H9 (cell line): Measurements from ENCODE around the gene OLIG1. TPM values are rescaled to one million over a fixed set of nuclear protein-coding genes. Genes with fewer than 3 reads are reported as not detected.

Experiments used
- DNase-seq: peaks from one replicate; pipeline ENCODE4 v3.0.0-alpha.2; 2017
- H2AFZ ChIP-seq: one replicate; pipeline ENCODE4 v1.6.1; 2013; ENCODE audit warnings: mild to moderate bottlenecking, low read length, control low read depth, moderate library complexity
- H2AK5ac ChIP-seq: 2 replicates; pipeline ENCODE4 v1.6.1; 2013; ENCODE audit warnings: low read length, control low read depth, mixed read lengths; ENCODE audit not compliant: insufficient read length
- H2BK120ac ChIP-seq: one replicate; pipeline ENCODE4 v1.6.1; 2013; ENCODE audit warnings: low read depth, mild to moderate bottlenecking, low read length, control low read depth, inconsistent platforms; ENCODE audit not compliant: poor library complexity, severe bottlenecking
- H2BK12ac ChIP-seq: 2 replicates; pipeline ENCODE4 v1.6.1; 2013; ENCODE audit warnings: low read length, control low read depth, mixed read lengths, low read depth; ENCODE audit not compliant: insufficient read length
- H2BK15ac ChIP-seq: 2 replicates; pipeline ENCODE4 v1.6.1; 2013; ENCODE audit warnings: low read depth, low read length, control low read depth
- H2BK20ac ChIP-seq: one replicate; pipeline ENCODE4 v1.6.1; 2013; ENCODE audit warnings: low read depth, mild to moderate bottlenecking, low read length, control low read depth, inconsistent platforms; ENCODE audit not compliant: poor library complexity, severe bottlenecking
- H2BK5ac ChIP-seq: 2 replicates; pipeline ENCODE4 v1.6.1; 2013; ENCODE audit warnings: low read length, control low read depth, mixed read lengths; ENCODE audit not compliant: insufficient read length
- H3K14ac ChIP-seq: 2 replicates; pipeline ENCODE4 v1.6.1; 2013; ENCODE audit warnings: low read length, control low read depth; ENCODE audit not compliant: insufficient read depth
- H3K18ac ChIP-seq: 2 replicates; pipeline ENCODE4 v1.6.1; 2013; ENCODE audit warnings: low read depth, mild to moderate bottlenecking, mixed read lengths, low read length, control low read depth; ENCODE audit not compliant: insufficient read length
- H3K23ac ChIP-seq: 2 replicates; pipeline ENCODE4 v1.6.1; 2013; ENCODE audit warnings: low read length, control low read depth, mixed read lengths, low read depth; ENCODE audit not compliant: insufficient read length
- H3K23me2 ChIP-seq: 2 replicates; pipeline ENCODE4 v1.6.1; 2013; ENCODE audit warnings: low read depth, mild to moderate bottlenecking, mixed read lengths, low read length, control low read depth; ENCODE audit not compliant: insufficient read length, poor library complexity, severe bottlenecking
- H3K27ac ChIP-seq: 2 replicates; pipeline ENCODE4 v1.5.1; 2013; ENCODE audit warnings: low read length, control low read depth, mixed read lengths, low read depth; ENCODE audit not compliant: insufficient read length
- H3K27me3 ChIP-seq: 2 replicates; pipeline ENCODE4 v1.6.1; 2013; ENCODE audit warnings: low read length, control low read depth, inconsistent platforms; ENCODE audit not compliant: insufficient read depth
- H3K4ac ChIP-seq: 2 replicates; pipeline ENCODE4 v1.6.1; 2013; ENCODE audit warnings: low read depth, mild to moderate bottlenecking, control low read depth, inconsistent platforms, low read length, moderate library complexity
- H3K4me1 ChIP-seq: 2 replicates; pipeline ENCODE4 v1.6.1; 2013; ENCODE audit warnings: low read length, control low read depth, inconsistent platforms; ENCODE audit not compliant: insufficient read depth
- H3K4me2 ChIP-seq: 2 replicates; pipeline ENCODE4 v1.6.1; 2013; ENCODE audit warnings: low read length, control low read depth, mixed read lengths; ENCODE audit not compliant: insufficient read length, insufficient read depth
- H3K56ac ChIP-seq: 2 replicates; pipeline ENCODE4 v1.6.1; 2013; ENCODE audit warnings: low read depth, mild to moderate bottlenecking, mixed read lengths, low read length, control low read depth; ENCODE audit not compliant: insufficient read length
- H3K79me1 ChIP-seq: 2 replicates; pipeline ENCODE4 v1.6.1; 2013; ENCODE audit warnings: low read depth, mild to moderate bottlenecking, moderate library complexity, low read length, control low read depth, inconsistent platforms; ENCODE audit not compliant: insufficient read depth, poor library complexity, severe bottlenecking
- H3K79me2 ChIP-seq: 2 replicates; pipeline ENCODE4 v1.6.1; 2013; ENCODE audit warnings: low read length, control low read depth, inconsistent platforms; ENCODE audit not compliant: insufficient read depth
- H3K9ac ChIP-seq: 2 replicates; pipeline ENCODE4 v1.6.1; 2013; ENCODE audit warnings: low read length, control low read depth, mixed read lengths; ENCODE audit not compliant: insufficient read length; ENCODE audit errors: extremely low read depth
- H3K9me3 ChIP-seq: one replicate; pipeline ENCODE4 v1.6.1; 2013; ENCODE audit warnings: low read depth, low read length, inconsistent platforms; ENCODE audit not compliant: control insufficient read depth
- H3T11ph ChIP-seq: one replicate; pipeline ENCODE4 v1.6.1; 2013; ENCODE audit warnings: mild to moderate bottlenecking, low read length, control low read depth, inconsistent platforms
- H4K20me1 ChIP-seq: one replicate; pipeline ENCODE4 v1.6.1; 2013; ENCODE audit not compliant: control insufficient read depth, insufficient read length, insufficient read depth
- H4K5ac ChIP-seq: 2 replicates; pipeline ENCODE4 v1.6.1; 2013; ENCODE audit warnings: low read depth, mild to moderate bottlenecking, mixed read lengths, low read length, control low read depth; ENCODE audit not compliant: insufficient read length
- H4K8ac ChIP-seq: replicated peaks from 2 replicates; pipeline ENCODE4 v1.6.1; 2013; ENCODE audit warnings: low read length, control low read depth, mixed read lengths, low read depth; ENCODE audit not compliant: insufficient read length
- H4K91ac ChIP-seq: 2 replicates; pipeline ENCODE4 v1.6.1; 2013; ENCODE audit warnings: low read depth, mild to moderate bottlenecking, moderate library complexity, mixed read lengths, low read length, control low read depth; ENCODE audit not compliant: insufficient read length
- H3K27ac Mint-ChIP-seq, 3 experiments: 2 replicates in 2 of 3; 3 replicates in 1 of 3; pipeline ENCODE4 v1.8.0; 2020 to 2021; ENCODE audit warnings: mixed read lengths in 3 of 3, mild to moderate bottlenecking in 1 of 3, moderate library complexity in 1 of 3
- H3K27me3 Mint-ChIP-seq: 2 replicates; pipeline ENCODE4 v1.8.0; 2021; ENCODE audit warnings: low read depth, mild to moderate bottlenecking, moderate library complexity, mixed read lengths
- H3K36me3 Mint-ChIP-seq, 3 experiments: 2 replicates in 2 of 3; 3 replicates in 1 of 3; pipeline ENCODE4 v1.8.0; 2020 to 2021; ENCODE audit warnings: low read depth in 3 of 3, mixed read lengths in 3 of 3; ENCODE audit not compliant: insufficient read depth in 1 of 3
- H3K4me1 Mint-ChIP-seq, 2 experiments: 2 replicates each; pipeline ENCODE4 v1.8.0; 2020; ENCODE audit warnings: mixed read lengths in 2 of 2
- H3K4me3 Mint-ChIP-seq, 2 experiments: 2 replicates in 1 of 2; 3 replicates in 1 of 2; pipeline ENCODE4 v1.8.0; 2020 to 2021; ENCODE audit warnings: mild to moderate bottlenecking in 2 of 2, mixed read lengths in 2 of 2, moderate library complexity in 1 of 2
- H3K9me3 Mint-ChIP-seq, 2 experiments: 2 replicates in 1 of 2; 3 replicates in 1 of 2; pipeline ENCODE4 v1.8.0; 2020; ENCODE audit warnings: mild to moderate bottlenecking in 2 of 2, mixed read lengths in 2 of 2, moderate library complexity in 1 of 2
- WGBS: extraction: QIAGEN DNeasy Blood & Tissue Kit; methylation state at CpG from one replicate; pipeline ENCODE4 v1.1.7; 2013; ENCODE audit warnings: missing lambda C conversion rate, low lambda C conversion rate, mixed read lengths; ENCODE audit not compliant: insufficient read length; ENCODE audit errors: extremely low coverage; 5-methylcytosine and 5-hydroxymethylcytosine counted together
- total RNA-seq: library from RNA; stranded (reverse); gene quantifications from 2 replicates; pipeline ENCODE4 v1.2.1, GENCODE V29; 2021
- TF ChIP-seq, protein P1 (sequence below): fragments of 200-600 bp; sonication (generic); conservative IDR thresholded peaks from 3 replicates; pipeline ENCODE4 v1.8.0; 2021; ENCODE audit warnings: antibody characterized with exemption, mild to moderate bottlenecking

The OLIG1 gene
- total RNA-seq, 1 experiment from 2014 or later: 0.31 TPM

GRCh38 chr21:33022828-33023573 is 46.9 kb upstream of the OLIG1 start:
- H3K9ac ChIP-seq: no peak overlapping the region
- no peak overlapping the region for H2BK15ac ChIP-seq
- H2AFZ ChIP-seq: no peak overlapping the region
- H3K79me2 ChIP-seq: no peaks in the 10 kb centered on the region
- H3K23me2 ChIP-seq: peaks cover 20% of the 10 kb centered on the region
- H3K4me1 ChIP-seq: no peaks in the 10 kb centered on the region
- no peak overlapping the region for H3K23ac ChIP-seq
- WGBS: no CpG with 5 or more reads among the region's 52 CpGs
- H4K8ac ChIP-seq: no peak overlapping the region
- H3K4me2 ChIP-seq: peak overlapping the region; percentile 45
- no peaks in the 10 kb centered on the region for H3K79me1 ChIP-seq
- no peaks in the 10 kb centered on the region for H3K9me3 ChIP-seq
- H2BK12ac ChIP-seq: no peak overlapping the region
- H3K27ac ChIP-seq: no peak overlapping the region
- no peak overlapping the region for H3K27ac Mint-ChIP-seq
- no peaks in the 10 kb centered on the region for H4K20me1 ChIP-seq
- no peaks in the 10 kb centered on the region; a peak in 2 of 7 replicates for H3K36me3 Mint-ChIP-seq
- TF ChIP-seq, protein P1, sequence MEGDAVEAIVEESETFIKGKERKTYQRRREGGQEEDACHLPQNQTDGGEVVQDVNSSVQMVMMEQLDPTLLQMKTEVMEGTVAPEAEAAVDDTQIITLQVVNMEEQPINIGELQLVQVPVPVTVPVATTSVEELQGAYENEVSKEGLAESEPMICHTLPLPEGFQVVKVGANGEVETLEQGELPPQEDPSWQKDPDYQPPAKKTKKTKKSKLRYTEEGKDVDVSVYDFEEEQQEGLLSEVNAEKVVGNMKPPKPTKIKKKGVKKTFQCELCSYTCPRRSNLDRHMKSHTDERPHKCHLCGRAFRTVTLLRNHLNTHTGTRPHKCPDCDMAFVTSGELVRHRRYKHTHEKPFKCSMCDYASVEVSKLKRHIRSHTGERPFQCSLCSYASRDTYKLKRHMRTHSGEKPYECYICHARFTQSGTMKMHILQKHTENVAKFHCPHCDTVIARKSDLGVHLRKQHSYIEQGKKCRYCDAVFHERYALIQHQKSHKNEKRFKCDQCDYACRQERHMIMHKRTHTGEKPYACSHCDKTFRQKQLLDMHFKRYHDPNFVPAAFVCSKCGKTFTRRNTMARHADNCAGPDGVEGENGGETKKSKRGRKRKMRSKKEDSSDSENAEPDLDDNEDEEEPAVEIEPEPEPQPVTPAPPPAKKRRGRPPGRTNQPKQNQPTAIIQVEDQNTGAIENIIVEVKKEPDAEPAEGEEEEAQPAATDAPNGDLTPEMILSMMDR: no peak
- H3K56ac ChIP-seq: no peak overlapping the region
- no peak overlapping the region for H3K18ac ChIP-seq
- peak; percentile 50 for DNase-seq
- no peak overlapping the region for H4K91ac ChIP-seq
- no peak overlapping the region for H2BK5ac ChIP-seq
- H3K14ac ChIP-seq: no peak overlapping the region; the same call in 1 of the 2 replicates
- H3K4ac ChIP-seq: no peak overlapping the region
- H3T11ph ChIP-seq: no peak overlapping the region
- peaks cover 89% of the 10 kb centered on the region for H3K27me3 ChIP-seq
- no peak overlapping the region for H2BK120ac ChIP-seq
- no peak overlapping the region for H4K5ac ChIP-seq
- peaks cover 97% of the 10 kb centered on the region for H3K27me3 Mint-ChIP-seq
- no peak overlapping the region for H2BK20ac ChIP-seq
- H3K9me3 Mint-ChIP-seq: peaks cover 2 to 5% of the 10 kb centered on the region in 2 experiments; a peak in 3 of 5 replicates
- peak overlapping the region; percentile 46 to 71 for H3K4me3 Mint-ChIP-seq
- peaks cover 29 to 58% of the 10 kb centered on the region in 2 experiments for H3K4me1 Mint-ChIP-seq
- H2AK5ac ChIP-seq: no peak overlapping the region
